ENCODE data around the gene PHF20. TPM values are rescaled to one million over a fixed set of nuclear protein-coding genes. Genes with fewer than 3 reads are reported as not detected.

Gene PHF20
- total and polyA plus RNA-seq, 2 donors from 2014 or later = 12.3 to 48.4 TPM

GRCh38 chr20:35738410-35739179 lies 33.2 kb upstream of the PHF20 start:
- H3K4me3 ChIP-seq (ENCODE audit: low read length in 3 of 3) = peak overlapping the region in 1 of 3 donors; percentile 12
- H3K36me3 ChIP-seq (ENCODE audit: control insufficient read depth in 2 of 3, insufficient read depth in 3 of 3, low read length in 3 of 3) = peaks cover 17 to 60% (median 28%) of the 10 kb centered on the region in 3 donors
- no peak overlapping the region for H3K27ac ChIP-seq (ENCODE audit: low read depth in 2 of 2, low read length in 2 of 2)
- TF ChIP-seq CTCF (IDR thresholded peaks at IDR 0.05; ENCODE audit: borderline replicate concordance, extremely low read depth, insufficient read depth) = no peak
- intact Hi-C loops (cut with DNase I) = no loop called here
- H3K27me3 ChIP-seq (ENCODE audit: control insufficient read depth, insufficient read depth, low read length) = no peaks in the 10 kb centered on the region
- H3K9ac ChIP-seq (ENCODE audit: low read length in 3 of 3) = peak overlapping the region in 1 of 3 donors; percentile 31
- FAIRE-seq (no peak), DNase-seq (no peak)
- peaks cover 10 to 31% (median 11%) of the 10 kb centered on the region in 3 donors for H3K4me1 ChIP-seq (ENCODE audit: control insufficient read depth in 2 of 3, insufficient read depth in 2 of 3, low read depth in 1 of 3, low read length in 3 of 3)
- H3K9me3 ChIP-seq (ENCODE audit: control insufficient read depth in 2 of 3, insufficient read depth in 1 of 3, low read length in 3 of 3) = no peaks in the 10 kb centered on the region

GRCh38 chr20:35739294-35740163 lies 32.3 kb upstream of the PHF20 start:
- peaks cover 13 to 51% (median 21%) of the 10 kb centered on the region in 3 donors for H3K36me3 ChIP-seq (ENCODE audit: control insufficient read depth in 2 of 3, insufficient read depth in 3 of 3, low read length in 3 of 3)
- H3K4me3 ChIP-seq (ENCODE audit: low read length in 3 of 3) = peak overlapping the region in 2 of 3 donors; percentile 84 to 92
- FAIRE-seq = no peak

More at GRCh38 chr20:35739294-35740163, 32.3 kb upstream of the PHF20 start:
- peak in 2 of 5 donors; percentile 13 to 33 for DNase-seq
- Histone ChIP-seq H3K9ac (ENCODE audit: low read length in 3 of 3) (peak overlapping the region in 1 of 3 donors; percentile 1), H3K27ac (ENCODE audit: low read depth in 2 of 2, low read length in 2 of 2) (no peak overlapping the region), H3K9me3 (ENCODE audit: control insufficient read depth in 2 of 3, insufficient read depth in 1 of 3, low read length in 3 of 3) (no peaks in the 10 kb centered on the region), H3K4me1 (ENCODE audit: control insufficient read depth in 2 of 3, insufficient read depth in 2 of 3, low read depth in 1 of 3, low read length in 3 of 3) (peaks cover 10 to 27% (median 11%) of the 10 kb centered on the region in 3 donors), H3K27me3 (ENCODE audit: control insufficient read depth, insufficient read depth, low read length) (no peaks in the 10 kb centered on the region)
- intact Hi-C loops (cut with DNase I) = no loop called here
- no peak for TF ChIP-seq CTCF (IDR thresholded peaks at IDR 0.05; ENCODE audit: borderline replicate concordance, extremely low read depth, insufficient read depth)
